BLaER1 treated with 17β-estradiol and CSF1 and Interleukin-3, amounts not matched to agents 10 nM and 100 nM (cell line): ENCODE data around the gene NEK10.

Source experiments
- H3K27ac ChIP-seq, 11 experiments: shearing (Covaris generic); formaldehyde crosslinking; 2 replicates each; pipeline ENCODE4 v1.8.1; 2022
- H3K27me3 ChIP-seq, 11 experiments: shearing (Covaris generic); formaldehyde crosslinking; 2 replicates each; pipeline ENCODE4 v1.8.1; 2022
- H3K36me3 ChIP-seq, 11 experiments: shearing (Covaris generic); formaldehyde crosslinking; 2 replicates each; pipeline ENCODE4 v1.8.1; 2022
- H3K4me1 ChIP-seq, 10 experiments: shearing (Covaris generic); formaldehyde crosslinking; 2 replicates each; pipeline ENCODE4 v1.8.1; 2022
- H3K4me2 ChIP-seq, 11 experiments: shearing (Covaris generic); formaldehyde crosslinking; 2 replicates each; pipeline ENCODE4 v1.8.1; 2022
- H3K4me3 ChIP-seq, 10 experiments: shearing (Covaris generic); formaldehyde crosslinking; 2 replicates each; pipeline ENCODE4 v1.8.1; 2022
- H3K9ac ChIP-seq, 11 experiments: shearing (Covaris generic); formaldehyde crosslinking; 2 replicates each; pipeline ENCODE4 v1.8.1; 2022
- H3K9me3 ChIP-seq, 11 experiments: shearing (Covaris generic); formaldehyde crosslinking; replicated peaks in 1 of 11; 2 replicates each; pipeline ENCODE4 v1.8.1; 2022
- H4K20me1 ChIP-seq, 11 experiments: shearing (Covaris generic); formaldehyde crosslinking; 2 replicates each; pipeline ENCODE4 v1.8.1; 2022
- Cebpa-rat ChIP-seq, 11 experiments: shearing (Covaris generic); IDR thresholded peaks; 2 replicates each; pipeline ENCODE4 v1.8.1; 2022

The NEK10 gene

DNA sequence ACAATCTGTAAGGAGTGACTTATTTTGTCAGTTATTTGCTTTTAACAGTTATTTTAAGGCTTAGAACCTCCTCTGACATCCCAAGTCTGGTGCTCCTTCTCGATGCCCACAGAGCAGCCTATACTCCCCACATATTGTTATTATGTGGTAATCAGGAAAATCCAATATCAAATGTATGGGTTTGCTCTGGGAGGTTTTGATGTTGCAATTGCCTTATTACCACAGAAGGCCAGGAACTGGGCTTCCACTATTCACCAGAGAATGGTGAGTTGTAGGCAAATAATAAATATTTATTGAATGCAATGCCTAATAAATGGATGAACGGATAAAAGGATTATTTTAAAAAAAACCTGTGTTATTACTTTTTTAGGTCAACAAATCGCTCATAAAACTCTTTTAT is 12.2 kb downstream of the NEK10 start:
- no peak overlapping the region for H3K4me2 ChIP-seq
- H3K4me3 ChIP-seq, result no peak overlapping the region
- TF ChIP-seq Cebpa-rat (IDR thresholded peaks at IDR 0.05), result no peak
- H3K9ac ChIP-seq, result no peak overlapping the region
- H4K20me1 ChIP-seq, result no peaks in the 10 kb centered on the region
- no peaks in the 10 kb centered on the region for H3K27me3 ChIP-seq
- peaks cover 28 to 42% (median 35%) of the 10 kb centered on the region in 10 experiments for H3K4me1 ChIP-seq
- H3K9me3 ChIP-seq, result peaks cover 0 to 38% (median 29%) of the 10 kb centered on the region in 11 experiments; a peak in 20 of 22 replicates
- H3K36me3 ChIP-seq, result no peaks in the 10 kb centered on the region
- H3K27ac ChIP-seq, result no peak overlapping the region

DNA sequence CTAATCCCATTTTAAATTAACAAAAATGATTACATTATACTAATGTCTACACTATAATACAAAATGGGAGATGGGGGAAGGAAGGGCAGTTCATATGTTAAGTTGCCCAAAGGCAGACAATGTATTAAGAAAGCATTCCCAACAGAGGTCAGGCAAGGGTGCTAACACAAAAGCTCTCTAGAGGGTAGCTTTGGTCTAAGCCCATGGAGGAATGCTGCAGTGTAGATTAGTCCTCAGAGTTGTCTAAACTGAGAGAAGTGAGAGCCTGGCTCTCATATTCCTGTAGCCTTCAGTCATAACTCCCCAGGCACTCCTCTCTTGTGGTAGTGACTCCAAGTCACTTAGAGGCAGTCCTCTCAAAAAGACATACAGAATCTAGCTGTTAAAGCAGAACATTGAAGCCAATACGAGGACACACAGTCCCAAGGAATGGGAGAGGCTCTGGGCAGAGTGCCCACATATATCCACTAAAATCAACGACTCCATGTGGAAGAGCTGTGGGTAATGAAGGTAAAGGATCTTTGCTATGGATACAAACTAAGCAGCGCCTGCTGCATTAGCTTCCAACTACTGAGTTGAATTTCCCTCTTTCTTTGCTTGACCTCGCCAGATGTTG is 14.5 kb downstream of the NEK10 start:
- no peak overlapping the region for H3K4me3 ChIP-seq
- H3K9me3 ChIP-seq, result peaks cover 0 to 38% (median 29%) of the 10 kb centered on the region in 11 experiments; a peak in 20 of 22 replicates
- no peaks in the 10 kb centered on the region for H3K27me3 ChIP-seq
- no peak overlapping the region for H3K27ac ChIP-seq
- H4K20me1 ChIP-seq, result no peaks in the 10 kb centered on the region
- H3K4me1 ChIP-seq, result peaks cover 10 to 19% (median 17%) of the 10 kb centered on the region in 10 experiments
- no peak overlapping the region for H3K4me2 ChIP-seq
- no peak for TF ChIP-seq Cebpa-rat (IDR thresholded peaks at IDR 0.05)
- H3K9ac ChIP-seq, result no peak overlapping the region
- peaks cover 0 to 10% (median 0%) of the 10 kb centered on the region in 11 experiments; a peak in 1 of 22 replicates for H3K36me3 ChIP-seq

DNA sequence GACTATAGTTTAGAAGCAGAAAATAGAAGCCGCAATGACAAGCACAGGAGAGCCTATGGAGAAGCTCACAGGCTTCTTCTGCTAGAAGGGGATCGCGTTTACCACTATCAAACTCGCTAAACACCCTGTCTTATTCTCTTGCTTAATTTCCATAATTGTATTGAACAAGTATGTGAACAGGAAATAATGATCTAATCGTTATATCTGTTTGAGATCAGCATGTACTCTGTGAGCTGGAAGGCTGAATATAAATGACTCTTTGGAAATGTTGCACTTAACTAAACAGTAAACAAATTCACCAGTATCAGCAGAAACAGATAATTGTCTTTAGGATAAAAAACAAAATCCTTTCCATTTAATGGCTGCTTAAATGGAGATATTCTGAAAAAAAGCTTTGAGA is 15.0 kb downstream of the NEK10 start:
- no peak overlapping the region for H3K4me3 ChIP-seq
- no peaks in the 10 kb centered on the region for H4K20me1 ChIP-seq
- H3K4me2 ChIP-seq, result no peak overlapping the region
- H3K9ac ChIP-seq, result no peak overlapping the region
- H3K4me1 ChIP-seq, result peaks cover 7 to 14% (median 11%) of the 10 kb centered on the region in 10 experiments
- H3K27me3 ChIP-seq, result no peaks in the 10 kb centered on the region
- peaks cover 0 to 12% (median 0%) of the 10 kb centered on the region in 11 experiments; a peak in 1 of 22 replicates for H3K36me3 ChIP-seq
- no peak overlapping the region for H3K27ac ChIP-seq
- peaks cover 0 to 38% (median 29%) of the 10 kb centered on the region in 11 experiments; a peak in 20 of 22 replicates for H3K9me3 ChIP-seq
- TF ChIP-seq Cebpa-rat (IDR thresholded peaks at IDR 0.05), result no peak

DNA sequence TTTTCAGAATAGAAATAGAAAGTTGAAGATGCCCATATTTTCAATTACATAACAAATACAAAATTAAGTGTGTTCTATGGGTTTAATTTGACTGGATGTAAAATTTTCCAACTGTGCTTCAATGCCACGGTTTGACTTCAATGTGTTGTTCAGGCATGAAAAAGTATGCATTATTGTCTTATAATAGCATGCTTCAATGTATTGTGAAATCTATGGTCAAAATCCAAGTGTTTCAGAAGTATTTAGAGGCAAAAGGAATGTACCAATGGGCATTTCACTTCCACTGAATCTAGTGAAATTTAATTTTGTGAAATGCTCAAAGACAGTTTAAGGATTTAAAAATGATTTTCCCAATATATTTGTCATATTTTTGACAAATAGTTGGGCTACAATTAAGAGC is 16.0 kb downstream of the NEK10 start:
- no peak overlapping the region for H3K9ac ChIP-seq

DNA sequence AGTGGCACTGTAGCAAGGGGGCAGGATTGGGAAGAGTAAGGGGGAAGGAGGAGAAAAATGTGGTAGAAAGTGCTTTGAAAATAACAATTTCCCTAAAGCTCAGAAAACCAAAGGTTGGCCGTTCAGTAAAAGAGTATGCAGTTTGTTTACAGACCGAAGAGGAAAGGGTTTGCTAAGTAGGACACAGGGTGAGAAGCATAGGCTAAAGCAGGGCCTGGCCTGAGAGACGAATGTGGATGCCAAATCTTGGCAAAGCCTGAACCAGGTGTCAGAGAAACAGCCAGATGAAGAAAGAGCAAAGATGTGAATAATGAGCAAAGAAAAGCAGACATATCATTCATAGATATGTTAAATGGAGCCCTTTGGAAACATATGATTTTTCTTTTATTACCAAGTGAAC is 17.1 kb downstream of the NEK10 start:
- Histone ChIP-seq H3K27me3 (no peaks in the 10 kb centered on the region), H3K9me3 (peaks cover 0 to 20% (median 12%) of the 10 kb centered on the region in 11 experiments; a peak in 17 of 22 replicates), H3K27ac (no peak overlapping the region), H3K4me1 (no peaks in the 10 kb centered on the region), H3K9ac (no peak overlapping the region), H4K20me1 (no peaks in the 10 kb centered on the region), H3K4me3 (no peak overlapping the region), H3K4me2 (no peak overlapping the region), H3K36me3 (peaks cover 0 to 24% (median 0%) of the 10 kb centered on the region in 11 experiments; a peak in 3 of 22 replicates)
- TF ChIP-seq Cebpa-rat (IDR thresholded peaks at IDR 0.05), result no peak

More for the DNA sequence above, 16.0 kb downstream of the NEK10 start:
- H3K4me2 ChIP-seq, result no peak overlapping the region
- H3K9me3 ChIP-seq, result peaks cover 0 to 32% (median 23%) of the 10 kb centered on the region in 11 experiments; a peak in 20 of 22 replicates
- no peak overlapping the region for H3K4me3 ChIP-seq
- H3K27ac ChIP-seq, result no peak overlapping the region
- H3K36me3 ChIP-seq, result peaks cover 0 to 21% (median 0%) of the 10 kb centered on the region in 11 experiments; a peak in 3 of 22 replicates
- no peak for TF ChIP-seq Cebpa-rat (IDR thresholded peaks at IDR 0.05)
- H3K4me1 ChIP-seq, result peaks cover 0 to 4% (median 2%) of the 10 kb centered on the region in 10 experiments; a peak in 11 of 20 replicates
- no peaks in the 10 kb centered on the region for H4K20me1 ChIP-seq
- no peaks in the 10 kb centered on the region for H3K27me3 ChIP-seq

DNA sequence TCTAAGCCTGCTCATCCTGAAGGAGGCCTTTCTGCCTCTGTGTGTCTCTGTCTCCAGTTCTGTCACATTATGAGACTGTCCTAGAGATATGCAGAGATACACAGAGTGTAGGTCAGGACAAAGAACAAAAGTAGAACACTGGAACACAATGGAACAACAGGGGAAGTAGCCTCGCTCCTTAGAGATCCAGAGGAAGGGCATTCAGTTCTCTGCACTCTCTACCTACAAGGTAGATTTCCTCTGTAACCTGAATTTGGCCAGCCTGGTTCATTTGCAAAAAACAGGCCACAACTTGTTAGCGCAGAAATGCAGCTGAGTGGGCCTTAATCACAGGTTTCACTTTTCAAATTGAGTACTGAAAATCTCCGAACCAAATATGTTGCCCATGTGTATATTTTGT is 19.4 kb downstream of the NEK10 start:
- no peak overlapping the region for H3K4me2 ChIP-seq
- H3K4me3 ChIP-seq, result no peak overlapping the region
- H3K27ac ChIP-seq, result no peak overlapping the region
- H3K4me1 ChIP-seq, result peaks cover 0 to 5% (median 0%) of the 10 kb centered on the region in 10 experiments; a peak in 2 of 20 replicates
- H3K9ac ChIP-seq, result no peak overlapping the region
- TF ChIP-seq Cebpa-rat (IDR thresholded peaks at IDR 0.05), result no peak
- H3K9me3 ChIP-seq, result no peaks in the 10 kb centered on the region
- peaks cover 0 to 37% (median 0%) of the 10 kb centered on the region in 11 experiments; a peak in 3 of 22 replicates for H3K36me3 ChIP-seq
- no peaks in the 10 kb centered on the region for H3K27me3 ChIP-seq
- H4K20me1 ChIP-seq, result no peaks in the 10 kb centered on the region

DNA sequence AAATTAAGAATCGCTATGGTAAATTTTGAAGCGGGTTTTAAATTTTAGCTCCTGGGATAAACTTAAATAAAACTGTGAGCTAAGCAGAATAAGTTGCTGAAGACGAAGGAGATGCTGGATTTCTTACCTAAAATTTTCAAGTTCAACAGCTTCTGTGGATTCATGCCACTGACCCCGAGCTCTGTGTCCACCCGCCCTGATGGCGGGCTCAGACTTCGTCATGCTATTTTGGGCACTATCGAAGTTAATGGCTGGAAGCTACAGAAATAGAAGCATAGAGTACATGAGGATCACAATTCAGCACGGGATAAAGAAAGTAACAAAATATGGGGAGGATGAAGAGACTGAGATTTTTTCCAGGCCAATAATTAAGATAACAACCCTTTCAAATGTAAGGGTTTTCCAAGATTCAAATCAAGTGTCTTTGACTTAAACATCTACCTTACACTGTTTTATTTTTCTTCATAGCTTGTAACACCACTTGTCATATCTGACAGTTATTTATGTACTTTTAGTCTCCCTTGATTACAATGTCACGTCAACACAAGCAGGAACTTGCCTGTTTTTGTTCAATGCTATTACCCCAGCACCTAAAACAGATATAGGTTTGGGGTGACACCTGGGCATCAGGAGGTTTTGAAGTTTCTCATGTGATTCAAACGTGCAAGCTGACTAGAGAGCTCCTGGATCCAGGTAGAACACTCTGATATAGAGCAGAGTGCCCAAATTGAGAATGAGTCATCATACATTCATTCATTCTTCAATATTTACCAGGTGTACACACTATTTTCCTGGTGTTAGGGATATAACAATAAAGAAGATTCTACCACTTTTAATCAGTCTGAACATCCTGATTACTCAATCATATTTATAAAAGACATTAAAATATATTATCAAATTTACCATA is 23.0 kb downstream of the NEK10 start:
- Histone ChIP-seq H3K4me2 (no peak overlapping the region), H3K27ac (no peak overlapping the region), H3K27me3 (no peaks in the 10 kb centered on the region), H3K4me1 (peaks cover 0 to 17% (median 2%) of the 10 kb centered on the region in 10 experiments; a peak in 8 of 20 replicates), H3K9ac (no peak overlapping the region), H4K20me1 (no peaks in the 10 kb centered on the region), H3K9me3 (no peaks in the 10 kb centered on the region), H3K4me3 (no peak overlapping the region), H3K36me3 (peaks cover 0 to 54% (median 0%) of the 10 kb centered on the region in 11 experiments; a peak in 5 of 22 replicates)
- TF ChIP-seq Cebpa-rat (IDR thresholded peaks at IDR 0.05), result no peak

DNA sequence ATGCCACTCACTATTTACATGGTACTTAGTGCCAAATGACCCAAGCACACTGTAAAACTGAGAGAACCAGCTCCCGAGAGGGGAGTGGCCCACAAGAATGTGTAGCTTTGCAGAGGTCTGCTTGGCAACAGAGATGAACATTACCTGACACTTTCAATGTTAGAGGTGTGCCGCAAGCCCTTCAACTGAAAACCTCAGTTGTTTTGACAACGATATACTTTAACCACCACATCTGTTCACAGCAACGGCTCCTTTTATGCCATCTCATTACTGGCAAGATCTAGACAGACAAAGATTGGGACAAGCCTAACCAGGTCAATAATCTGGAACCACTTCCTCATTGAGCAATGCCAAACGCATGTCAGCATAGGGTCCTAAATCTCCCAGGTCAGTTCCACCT is 23.7 kb downstream of the NEK10 start:
- TF ChIP-seq Cebpa-rat (IDR thresholded peaks at IDR 0.05), result no peak
- H3K9ac ChIP-seq, result no peak overlapping the region
- no peaks in the 10 kb centered on the region for H4K20me1 ChIP-seq
- no peak overlapping the region; a peak in 1 of 22 replicates for H3K4me2 ChIP-seq
- no peaks in the 10 kb centered on the region for H3K27me3 ChIP-seq
- peaks cover 0 to 24% (median 2%) of the 10 kb centered on the region in 10 experiments; a peak in 8 of 20 replicates for H3K4me1 ChIP-seq
- H3K27ac ChIP-seq, result no peak overlapping the region
- H3K9me3 ChIP-seq, result no peaks in the 10 kb centered on the region
- H3K4me3 ChIP-seq, result no peak overlapping the region
- H3K36me3 ChIP-seq, result peaks cover 0 to 46% (median 0%) of the 10 kb centered on the region in 11 experiments; a peak in 5 of 22 replicates

DNA sequence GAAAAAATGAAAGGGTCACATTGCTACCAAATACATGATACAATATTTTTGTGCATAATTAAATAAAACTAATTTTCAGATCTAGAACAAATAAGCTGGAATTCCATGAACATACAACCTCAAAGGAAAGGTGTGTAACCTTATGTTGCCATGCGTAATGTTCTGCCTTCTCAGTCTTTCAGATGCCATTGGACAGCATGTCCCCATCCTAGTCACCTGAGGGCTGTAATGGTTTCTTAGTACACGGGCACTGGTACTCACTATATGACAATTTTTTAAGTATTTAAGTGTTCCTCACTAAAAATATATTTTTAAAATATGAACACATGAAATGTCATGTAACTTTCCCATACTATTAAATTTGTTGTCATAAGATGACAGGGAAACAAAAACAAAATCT is 24.1 kb downstream of the NEK10 start:
- no peak overlapping the region for H3K4me3 ChIP-seq
- no peaks in the 10 kb centered on the region for H3K27me3 ChIP-seq
- H3K4me1 ChIP-seq, result peaks cover 0 to 28% (median 2%) of the 10 kb centered on the region in 10 experiments; a peak in 8 of 20 replicates
- no peak overlapping the region for H3K9ac ChIP-seq
- peaks cover 0 to 3% (median 0%) of the 10 kb centered on the region in 11 experiments; a peak in 5 of 22 replicates for H3K9me3 ChIP-seq
- no peaks in the 10 kb centered on the region for H4K20me1 ChIP-seq
- no peak overlapping the region for H3K4me2 ChIP-seq
- peaks cover 0 to 46% (median 0%) of the 10 kb centered on the region in 11 experiments; a peak in 5 of 22 replicates for H3K36me3 ChIP-seq
- no peak overlapping the region for H3K27ac ChIP-seq
- no peak for TF ChIP-seq Cebpa-rat (IDR thresholded peaks at IDR 0.05)
